ENCODE measurements around the gene KCTD11.
"Not testable (repeated sequence)": the region's sequence is repeated elsewhere in the genome, so short reads cannot be mapped to it uniquely, and the experiment has no call there.

The KCTD11 gene

DNA sequence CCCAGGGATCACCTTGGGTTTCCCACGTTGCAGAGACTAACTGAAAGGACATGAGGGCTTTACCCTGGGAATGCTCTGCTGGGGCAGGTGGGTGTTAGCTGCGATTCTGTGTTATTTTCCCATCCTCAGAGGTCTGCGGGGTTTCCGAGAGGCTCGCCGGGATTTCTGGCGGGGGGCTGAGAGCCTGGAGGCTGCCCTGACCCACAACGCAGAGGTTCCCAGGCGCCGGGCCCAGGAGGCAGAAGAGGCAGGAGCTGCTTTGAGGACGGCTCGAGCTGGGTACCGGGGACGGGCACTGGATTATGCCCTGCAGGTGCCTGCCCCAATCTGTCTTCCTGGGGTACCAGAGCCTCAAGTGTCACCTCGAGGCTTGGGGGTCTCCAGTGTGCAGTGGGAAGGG lies 8.7 kb upstream of the KCTD11 start:
- no peak overlapping the region for H3K4me3 ChIP-seq (ENCODE audit: low read depth, low read length)

DNA sequence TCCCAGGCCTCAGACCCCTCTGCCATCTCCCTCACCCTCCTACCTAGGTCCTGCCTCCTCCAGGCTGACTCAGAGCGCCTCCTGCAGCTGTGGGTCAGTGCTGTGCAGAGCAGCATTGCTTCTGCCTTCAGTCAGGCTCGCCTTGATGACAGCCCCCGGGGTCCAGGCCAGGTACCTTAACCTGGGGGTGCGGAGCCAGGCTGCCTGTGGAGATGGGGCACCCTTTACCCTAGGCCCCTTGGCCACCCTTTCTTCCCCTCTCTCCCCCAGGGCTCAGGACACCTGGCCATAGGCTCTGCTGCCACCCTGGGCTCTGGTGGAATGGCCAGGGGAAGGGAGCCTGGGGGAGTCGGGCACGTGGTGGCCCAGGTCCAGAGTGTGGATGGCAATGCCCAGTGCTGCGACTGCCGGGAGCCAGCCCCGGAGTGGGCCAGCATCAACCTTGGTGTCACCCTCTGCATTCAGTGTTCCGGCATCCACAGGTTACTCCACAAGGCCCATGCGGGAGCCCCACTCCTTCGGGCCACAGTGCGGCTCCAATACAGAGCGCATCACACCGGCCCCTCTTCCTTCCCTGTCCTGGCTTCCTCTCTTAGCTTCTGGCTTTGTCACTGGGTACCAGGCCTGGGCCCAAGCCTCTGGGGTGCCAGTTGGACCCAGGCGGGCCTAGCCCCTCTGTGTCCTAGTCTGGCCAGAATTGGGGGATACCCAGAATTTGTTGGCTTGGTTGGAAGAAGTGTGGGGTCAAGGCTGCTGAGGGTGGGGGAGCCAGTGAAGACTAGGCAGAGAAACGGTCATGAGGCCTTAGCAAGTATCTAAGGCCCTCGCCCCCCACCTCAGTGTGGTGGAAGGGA lies 5.0 kb upstream of the KCTD11 start:
- H3K4me3 ChIP-seq (ENCODE audit: low read depth, low read length) = no peak overlapping the region

DNA sequence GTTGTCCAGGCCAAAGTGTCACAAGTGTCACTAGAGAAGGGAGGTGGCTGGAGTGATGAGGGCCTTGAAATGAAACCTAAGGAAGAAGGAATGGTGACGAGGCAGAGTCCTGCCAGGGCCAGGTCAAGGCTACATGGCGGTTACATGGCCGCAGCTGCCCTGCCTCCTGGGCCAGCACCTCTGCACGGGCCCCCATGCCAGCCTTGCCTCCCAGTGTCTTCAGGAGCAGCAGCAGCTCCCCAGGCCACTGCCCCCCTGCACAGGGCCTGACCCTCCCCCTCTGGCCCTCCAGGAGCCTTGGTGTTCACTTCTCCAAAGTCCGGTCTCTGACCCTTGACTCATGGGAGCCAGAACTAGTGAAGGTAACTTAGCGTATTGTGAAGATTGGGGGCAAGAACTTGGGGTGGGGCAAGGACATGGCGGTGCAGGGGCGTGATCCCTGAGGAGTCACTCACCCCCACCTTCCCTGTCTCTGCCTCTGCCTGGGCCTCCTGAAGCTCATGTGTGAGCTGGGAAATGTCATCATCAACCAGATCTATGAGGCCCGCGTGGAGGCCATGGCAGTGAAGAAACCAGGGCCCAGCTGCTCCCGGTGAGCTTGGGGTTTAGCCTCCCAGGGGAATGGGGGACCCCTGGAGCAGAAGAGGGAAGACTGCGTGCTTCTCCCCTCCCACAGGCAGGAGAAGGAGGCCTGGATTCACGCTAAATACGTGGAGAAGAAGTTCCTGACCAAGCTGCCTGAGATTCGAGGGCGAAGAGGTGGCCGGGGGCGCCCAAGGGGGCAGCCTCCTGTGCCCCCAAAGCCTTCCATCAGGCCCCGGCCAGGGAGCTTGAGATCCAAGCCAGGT lies 4.1 kb upstream of the KCTD11 start:
- H3K4me3 ChIP-seq (ENCODE audit: low read depth, low read length) = no peak overlapping the region

DNA sequence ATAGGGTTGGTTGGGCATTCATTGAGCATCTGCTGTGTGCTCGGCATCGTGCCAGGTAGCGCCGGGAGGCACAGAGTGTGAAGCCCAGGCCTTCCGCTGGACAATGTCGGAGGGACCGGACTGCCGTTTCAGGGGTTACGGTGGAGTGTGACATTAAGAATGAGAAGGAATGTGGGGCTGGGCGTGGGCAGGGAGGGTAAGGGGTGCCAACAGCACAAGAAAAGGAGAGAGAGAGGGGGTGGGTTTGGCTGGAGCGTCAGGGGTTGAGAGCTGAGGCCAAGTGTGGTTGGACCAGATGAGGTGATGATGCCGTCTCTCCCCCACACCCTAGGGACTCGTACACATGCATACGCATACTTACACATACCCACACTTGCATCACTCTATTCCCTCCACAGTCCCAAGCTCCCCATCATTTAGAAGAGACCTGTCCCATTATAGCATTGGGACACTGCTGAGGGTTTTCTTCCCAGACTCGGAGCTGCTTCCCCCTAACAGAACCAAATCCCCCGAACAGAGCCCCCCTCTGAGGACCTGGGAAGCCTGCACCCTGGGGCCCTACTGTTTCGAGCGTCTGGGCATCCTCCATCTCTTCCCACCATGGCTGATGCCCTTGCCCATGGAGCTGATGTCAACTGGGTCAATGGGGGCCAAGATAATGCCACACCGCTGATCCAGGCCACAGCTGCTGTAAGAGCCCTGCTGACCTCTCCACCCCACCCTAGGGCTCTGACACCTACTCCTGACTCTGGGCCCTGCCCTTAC lies 3.3 kb upstream of the KCTD11 start:
- H3K4me3 ChIP-seq (ENCODE audit: low read depth, low read length) = no peak overlapping the region

DNA sequence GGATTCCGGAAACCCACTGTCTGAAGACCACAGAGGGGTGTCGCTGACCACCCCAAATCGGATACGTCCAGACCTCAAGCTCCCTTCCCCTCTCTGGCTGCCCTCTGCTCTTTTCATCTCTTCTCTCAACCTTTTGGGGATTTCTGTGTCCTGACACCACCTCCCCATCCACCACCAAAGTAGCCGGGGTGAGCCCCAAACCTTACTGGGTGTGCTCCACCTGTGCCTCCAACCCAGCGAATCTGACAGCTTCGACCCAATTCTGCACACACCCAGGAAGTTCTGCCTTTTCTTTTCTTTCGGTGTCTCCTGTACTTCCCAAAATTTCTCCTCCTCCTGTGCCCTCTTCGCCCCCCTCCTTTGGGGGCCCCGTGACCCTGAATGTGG lies 534 bp downstream of the KCTD11 start:
- peak overlapping the region; percentile 49 for H3K4me3 ChIP-seq (ENCODE audit: low read depth, low read length)

DNA sequence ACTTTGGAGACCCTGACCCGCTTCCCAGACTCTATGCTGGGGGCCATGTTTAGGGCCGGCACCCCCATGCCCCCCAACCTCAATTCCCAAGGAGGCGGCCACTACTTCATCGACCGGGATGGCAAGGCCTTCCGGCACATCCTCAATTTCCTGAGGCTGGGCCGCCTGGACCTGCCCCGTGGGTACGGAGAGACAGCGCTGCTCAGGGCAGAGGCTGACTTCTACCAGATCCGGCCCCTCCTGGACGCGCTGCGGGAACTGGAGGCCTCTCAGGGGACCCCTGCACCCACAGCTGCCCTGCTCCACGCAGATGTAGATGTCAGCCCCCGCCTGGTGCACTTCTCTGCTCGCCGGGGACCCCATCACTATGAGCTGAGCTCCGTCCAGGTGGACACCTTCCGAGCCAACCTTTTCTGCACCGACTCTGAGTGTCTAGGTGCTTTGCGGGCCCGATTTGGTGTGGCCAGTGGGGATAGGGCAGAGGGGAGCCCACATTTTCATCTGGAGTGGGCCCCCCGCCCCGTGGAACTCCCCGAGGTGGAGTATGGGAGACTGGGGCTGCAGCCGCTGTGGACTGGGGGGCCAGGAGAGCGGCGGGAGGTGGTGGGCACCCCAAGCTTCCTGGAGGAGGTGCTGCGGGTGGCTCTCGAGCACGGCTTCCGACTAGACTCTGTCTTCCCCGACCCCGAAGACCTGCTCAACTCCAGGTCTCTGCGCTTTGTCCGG lies 1.1 kb downstream of the KCTD11 start:
- H3K4me3 ChIP-seq (ENCODE audit: low read depth, low read length) = no peak overlapping the region

DNA sequence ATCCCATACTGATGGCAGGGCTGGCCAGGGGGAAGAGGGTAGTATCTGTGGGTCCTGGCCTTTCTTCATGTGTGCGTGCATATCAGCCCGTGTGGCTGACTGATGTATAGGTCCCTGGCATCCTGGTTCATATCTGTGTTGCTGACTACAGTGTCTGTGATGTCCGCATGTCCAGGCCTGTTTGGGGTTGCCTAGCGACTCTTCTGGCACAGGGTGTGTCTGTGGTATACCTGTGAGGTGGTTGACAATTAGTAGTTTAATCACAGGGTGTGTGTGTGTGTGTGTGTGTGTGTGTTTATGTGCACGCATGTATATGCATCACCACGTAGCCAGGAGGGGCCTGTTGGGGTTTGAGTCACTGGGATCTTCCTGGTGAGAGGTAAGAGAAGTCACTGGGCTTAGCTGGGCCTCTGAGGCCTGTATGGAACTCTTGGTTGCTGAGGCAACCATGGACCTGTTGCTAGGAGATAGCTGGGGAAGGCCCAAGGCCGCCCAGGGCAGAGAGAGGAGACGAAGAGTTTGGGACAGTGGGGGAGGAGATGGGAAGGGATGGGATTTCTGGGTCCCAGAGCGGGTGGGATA lies 2.4 kb downstream of the KCTD11 start:
- no peak overlapping the region for H3K4me3 ChIP-seq (ENCODE audit: low read depth, low read length)

DNA sequence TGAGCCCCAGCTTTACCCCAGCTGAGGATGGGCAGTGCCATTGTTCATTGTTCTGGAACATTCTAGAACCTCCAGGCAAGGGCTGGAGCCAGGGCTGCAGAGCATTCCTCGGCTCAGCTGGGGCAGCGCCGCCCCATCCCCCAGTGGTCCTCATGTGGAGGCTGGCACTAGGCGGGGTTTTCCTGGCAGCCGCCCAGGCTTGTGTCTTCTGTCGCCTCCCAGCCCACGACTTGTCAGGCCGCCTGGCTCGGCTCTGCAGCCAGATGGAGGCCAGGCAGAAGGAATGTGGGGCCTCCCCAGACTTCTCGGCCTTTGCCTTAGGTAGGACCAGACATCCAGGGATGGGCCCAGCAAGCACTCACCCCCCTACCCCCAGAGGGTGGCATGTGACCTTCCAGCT lies 3.1 kb downstream of the KCTD11 start, which contains the start of gene TMEM95:
TMEM95 (plus strand) TSS at position 104 of the 400 bp plus-strand sequence; CDS start at position 153, 49 bp downstream.
- no peak within 1 kb of the TSS for H3K4me3 ChIP-seq (ENCODE audit: low read depth, low read length)

DNA sequence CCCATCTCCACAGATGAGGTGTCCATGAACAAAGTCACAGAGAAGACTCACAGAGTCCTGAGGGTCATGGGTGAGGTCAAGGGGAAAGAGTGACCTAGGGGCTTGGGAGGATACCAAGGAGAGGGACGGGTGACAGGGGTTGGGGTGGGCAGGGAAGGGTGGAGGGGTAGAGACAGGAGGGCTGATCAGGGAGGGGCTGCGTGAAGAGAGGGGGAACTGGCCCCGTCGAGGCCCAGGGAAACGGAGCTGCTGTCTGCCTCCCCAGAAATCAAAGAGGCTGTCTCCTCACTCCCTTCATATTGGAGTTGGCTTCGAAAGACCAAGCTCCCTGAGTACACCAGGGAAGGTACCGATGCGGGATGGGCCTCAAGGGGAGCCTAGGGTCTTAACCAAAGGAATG lies 3.6 kb downstream of the KCTD11 start:
- no peak overlapping the region for H3K4me3 ChIP-seq (ENCODE audit: low read depth, low read length)

DNA sequence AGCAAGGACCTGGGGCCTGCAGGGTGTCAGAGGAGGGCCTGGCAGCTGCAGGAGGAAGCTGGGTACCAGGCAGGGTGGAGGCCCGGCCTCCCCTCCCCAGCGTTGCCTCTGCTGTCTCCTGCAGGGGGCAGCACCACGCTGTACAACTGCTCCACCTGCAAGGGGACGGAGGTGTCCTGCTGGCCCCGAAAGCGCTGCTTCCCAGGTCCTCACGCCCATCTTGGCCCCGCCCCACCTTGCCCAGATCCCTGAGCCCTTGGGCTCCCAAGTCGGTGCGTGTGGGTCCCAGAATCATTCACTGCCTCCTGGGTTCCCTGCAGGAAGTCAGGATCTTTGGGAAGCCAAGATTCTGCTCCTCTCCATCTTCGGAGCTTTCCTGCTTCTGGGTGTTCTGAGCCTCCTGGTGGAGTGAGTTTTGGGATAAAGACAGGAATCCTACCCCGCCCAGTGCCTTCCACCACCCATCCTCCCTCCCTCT lies 4.1 kb downstream of the KCTD11 start:
- H3K4me3 ChIP-seq (ENCODE audit: low read depth, low read length) = no peak overlapping the region

DNA sequence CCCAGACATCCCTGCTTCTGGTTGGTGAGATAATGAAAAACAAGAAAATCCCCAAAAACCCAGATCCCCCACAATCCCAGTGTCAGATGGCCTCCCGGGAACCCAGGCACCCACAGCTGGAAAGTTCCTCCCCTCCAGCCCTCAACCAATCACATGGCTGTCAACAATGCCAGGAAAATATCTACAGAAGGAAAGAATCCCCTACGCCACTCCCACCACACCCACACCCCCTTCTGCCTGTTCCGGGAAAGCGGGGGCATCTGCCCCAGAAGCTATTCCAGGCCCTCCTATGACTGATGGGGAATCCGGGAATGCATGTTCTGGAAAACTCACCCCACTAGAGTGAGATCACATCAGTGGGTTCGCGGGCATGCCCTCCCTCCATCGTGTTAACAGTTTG lies 4.8 kb downstream of the KCTD11 start:
- H3K4me3 ChIP-seq (ENCODE audit: low read depth, low read length) = no peak overlapping the region

DNA sequence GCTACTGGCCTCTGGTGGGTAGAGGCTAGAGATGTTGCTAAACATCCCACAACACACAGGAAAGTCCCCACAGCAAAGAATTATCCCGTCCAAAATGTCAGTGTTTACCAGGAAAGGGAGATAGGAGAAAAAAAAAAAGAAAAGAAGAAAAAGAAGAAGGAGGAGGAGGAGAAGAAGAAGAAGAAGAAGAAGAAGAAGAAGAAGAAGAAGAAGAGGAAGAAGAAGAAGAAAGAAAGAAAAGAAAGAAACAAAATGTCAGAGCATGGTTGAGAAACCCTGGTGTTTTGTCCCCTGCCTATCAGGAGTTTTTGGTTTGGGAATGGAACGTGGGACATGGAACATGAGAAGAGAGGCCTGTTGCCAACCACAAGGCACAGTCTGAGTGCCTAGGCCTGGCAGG lies 5.4 kb downstream of the KCTD11 start:
- H3K4me3 ChIP-seq (ENCODE audit: low read depth, low read length) = no peak overlapping the region

DNA sequence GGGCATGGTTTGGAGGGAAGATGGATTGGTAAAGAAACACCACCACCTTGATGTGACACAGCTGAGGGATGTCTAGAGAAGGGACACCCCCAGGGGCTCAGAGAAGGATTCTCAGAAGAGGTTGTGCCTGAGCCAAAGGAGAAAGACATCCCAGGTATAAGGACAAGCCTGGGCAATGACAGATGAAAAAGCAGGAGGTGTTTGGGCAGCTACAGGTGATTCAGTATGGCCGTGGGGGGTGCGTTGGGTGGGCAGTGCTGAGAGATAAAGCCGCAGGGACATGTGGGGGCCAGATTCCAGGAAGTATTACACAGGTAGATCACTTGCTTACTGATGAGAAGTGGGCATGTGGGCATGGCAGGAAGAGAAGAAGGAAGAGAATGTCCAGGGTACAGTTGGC lies 9.9 kb downstream of the KCTD11 start:
- H3K4me3 ChIP-seq (ENCODE audit: low read depth, low read length) = no peak overlapping the region

DNA sequence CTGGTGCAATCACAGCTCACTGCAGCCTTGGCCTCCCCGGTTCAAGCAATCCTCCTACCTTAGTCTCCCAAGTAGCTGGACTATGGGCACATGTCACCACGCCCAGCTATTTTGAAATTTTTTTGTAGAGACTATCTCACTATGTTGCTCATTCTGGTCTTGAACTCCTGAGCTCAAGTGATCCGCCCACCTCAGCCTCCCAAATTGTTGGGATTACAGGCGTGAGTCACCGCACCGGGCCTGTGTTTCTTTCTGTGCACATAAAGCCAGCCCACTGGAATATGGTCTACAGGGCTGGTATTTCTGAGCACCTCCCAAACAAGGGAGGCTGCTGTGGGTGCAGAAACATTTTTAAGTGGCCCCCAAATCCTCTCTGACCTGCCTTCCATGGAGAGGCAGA lies 11.3 kb downstream of the KCTD11 start:
- H3K4me3 ChIP-seq (ENCODE audit: low read depth, low read length) = no peak overlapping the region

DNA sequence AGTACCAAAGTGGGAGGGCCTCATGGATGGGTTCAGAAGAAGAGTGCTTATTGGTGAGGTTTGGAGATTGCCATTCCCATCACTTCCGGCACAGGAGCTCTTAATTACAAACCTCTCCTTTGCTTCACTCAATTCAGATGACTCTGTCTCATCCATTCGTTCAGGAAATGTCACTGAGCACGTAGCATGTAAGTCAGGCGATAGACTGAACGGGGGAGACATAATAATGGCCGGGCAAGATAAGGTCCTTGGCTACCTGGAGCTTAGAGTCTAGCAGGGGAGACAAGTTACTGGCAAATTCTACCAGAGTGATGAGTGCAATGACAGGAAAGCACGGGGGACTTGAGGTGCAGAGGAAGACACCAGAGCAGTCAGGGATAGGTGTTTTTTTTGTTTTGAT lies 14.0 kb downstream of the KCTD11 start:
- not testable (repeated sequence) for H3K4me3 ChIP-seq (ENCODE audit: low read depth, low read length)

DNA sequence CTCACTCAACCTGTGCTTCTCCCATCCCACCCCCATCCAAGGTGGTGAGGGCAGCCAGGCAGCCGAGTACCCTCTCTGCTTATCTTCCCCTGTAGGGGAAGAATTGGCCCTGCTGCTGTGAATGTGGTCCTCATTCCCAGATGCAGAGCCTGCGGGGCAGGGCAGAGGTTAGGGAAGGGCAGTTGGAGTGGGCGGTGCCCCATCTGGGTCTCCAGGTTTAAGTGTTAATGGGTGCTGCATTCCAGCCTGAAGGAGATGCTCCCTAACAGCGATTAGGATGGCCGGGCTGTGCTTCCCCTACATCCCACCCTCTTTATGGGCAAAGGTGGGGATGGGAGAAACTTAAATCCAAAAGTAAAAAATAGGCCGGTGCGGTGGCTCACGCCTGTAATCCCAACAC lies 15.1 kb downstream of the KCTD11 start:
- H3K4me3 ChIP-seq (ENCODE audit: low read depth, low read length) = no peak overlapping the region

DNA sequence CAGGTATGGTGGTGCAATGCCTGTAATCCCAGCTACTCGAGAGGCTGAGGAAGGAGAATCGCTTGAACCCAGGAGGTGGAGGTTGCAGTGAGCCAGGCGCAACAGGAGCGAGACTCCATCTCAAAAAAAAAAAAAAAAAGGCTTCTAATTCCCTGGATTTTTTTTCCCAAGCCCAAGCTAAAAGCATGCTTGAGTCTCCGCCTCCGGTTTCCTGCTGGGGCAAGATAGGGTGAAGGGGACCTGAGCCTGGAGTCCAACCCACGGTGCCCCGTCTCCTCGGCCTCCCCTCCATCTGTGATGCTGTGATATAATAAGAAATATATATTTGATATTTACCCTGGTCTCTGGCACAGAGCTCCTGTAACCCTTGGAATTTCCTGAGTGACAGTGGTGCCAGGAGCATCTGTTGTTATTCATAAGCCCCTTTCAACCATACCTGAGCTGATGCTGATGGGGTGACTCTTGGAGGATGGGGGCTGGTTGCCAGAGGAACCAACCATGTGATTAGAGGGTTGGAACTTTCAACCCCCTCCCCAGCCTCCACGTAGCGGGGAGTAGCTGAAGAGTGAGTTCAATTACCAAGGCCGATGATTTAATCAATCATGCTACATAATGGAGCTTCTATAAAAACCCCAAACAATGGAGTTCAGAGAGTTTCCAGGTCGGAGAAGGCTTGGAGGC lies 16.1 kb downstream of the KCTD11 start:
- no peak overlapping the region for H3K4me3 ChIP-seq (ENCODE audit: low read depth, low read length)

DNA sequence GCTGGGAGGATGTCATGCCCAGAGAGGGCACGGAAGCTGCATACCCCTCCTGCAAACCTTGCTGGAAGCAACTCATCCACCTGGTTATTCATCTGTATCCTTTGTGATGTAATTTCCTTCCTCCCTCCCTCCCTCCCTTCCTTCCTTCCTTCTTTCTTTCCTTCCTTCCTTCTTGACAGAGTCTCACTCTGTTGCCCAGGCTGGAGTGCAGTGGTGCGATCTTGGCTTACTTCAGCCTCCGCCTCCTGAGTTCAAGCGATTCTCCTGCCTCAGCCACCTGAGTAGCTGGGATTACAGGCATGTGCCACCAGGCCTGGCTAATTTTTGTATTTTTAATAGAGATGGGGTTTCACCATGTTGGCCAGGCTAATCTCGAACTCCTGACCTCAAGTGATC lies 16.6 kb downstream of the KCTD11 start:
- H3K4me3 ChIP-seq (ENCODE audit: low read depth, low read length) = not testable (repeated sequence)

DNA sequence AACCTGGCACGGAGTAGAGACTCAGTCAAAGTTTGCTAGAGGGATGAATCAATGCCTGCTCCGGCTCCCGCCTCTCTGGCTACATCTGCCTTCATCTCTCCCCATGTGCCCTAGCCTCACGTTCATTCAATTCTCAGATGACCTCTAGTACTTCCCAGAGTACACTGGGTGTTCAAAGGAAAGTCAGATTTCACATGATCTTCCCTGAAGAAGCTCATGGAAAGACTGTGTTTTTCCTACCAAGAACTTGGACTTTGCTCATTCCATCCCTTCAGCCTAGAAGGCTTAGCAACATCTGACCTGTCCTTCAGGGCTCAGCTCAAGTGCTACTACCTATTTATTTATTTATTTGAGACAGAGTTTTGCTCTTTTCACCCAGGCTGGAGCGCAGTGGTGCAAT lies 17.9 kb downstream of the KCTD11 start:
- no peak overlapping the region for H3K4me3 ChIP-seq (ENCODE audit: low read depth, low read length)

DNA sequence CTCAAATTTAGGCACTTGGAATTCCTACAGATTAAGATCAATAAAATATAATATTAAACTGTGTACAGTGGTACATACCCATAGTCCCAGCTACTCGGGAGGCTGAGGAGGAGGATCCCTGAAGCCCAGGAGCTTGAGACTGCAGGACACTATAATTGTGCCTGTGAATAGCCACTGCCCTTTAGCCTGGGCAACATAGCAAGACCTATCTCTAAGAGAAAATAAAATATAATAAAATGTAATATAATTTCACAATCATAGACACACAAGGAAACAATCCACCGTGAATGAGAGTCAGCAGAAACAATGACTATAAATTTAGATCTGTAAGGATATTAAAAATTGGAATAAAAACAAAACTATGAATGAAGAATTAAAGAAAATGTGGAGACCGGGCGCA lies 18.9 kb downstream of the KCTD11 start:
- H3K4me3 ChIP-seq (ENCODE audit: low read depth, low read length) = no peak overlapping the region
